ENCODE results near the gene CALHM1. TPM values are rescaled to one million over a fixed set of nuclear protein-coding genes. Genes with fewer than 3 reads are reported as not detected.

CALHM1 gene
- total RNA-seq, 4 donors from 2014 or later = not detected

GRCh38 chr10:103502849-103503660 is 44.4 kb upstream of the CALHM1 start:
- Histone ChIP-seq H3K27ac (no peak overlapping the region), H3K27me3 (no peaks in the 10 kb centered on the region), H3K9me3 (no peaks in the 10 kb centered on the region), H3K4me3 (no peak overlapping the region), H3K4me1 (no peaks in the 10 kb centered on the region), H3K36me3 (no peaks in the 10 kb centered on the region)
- DNase-seq (no peak), ATAC-seq (no peak)
- in situ Hi-C loops (cut with MboI; ENCODE audit: low sequenced_read_pairs in 4 of 4) (no loop called here), intact Hi-C loops (cut with DNase I; ENCODE audit: low total_unique reads) (no loop called here)
- no peak for TF ChIP-seq POLR2A (IDR thresholded peaks at IDR 0.05)
- TF ChIP-seq, protein P1, sequence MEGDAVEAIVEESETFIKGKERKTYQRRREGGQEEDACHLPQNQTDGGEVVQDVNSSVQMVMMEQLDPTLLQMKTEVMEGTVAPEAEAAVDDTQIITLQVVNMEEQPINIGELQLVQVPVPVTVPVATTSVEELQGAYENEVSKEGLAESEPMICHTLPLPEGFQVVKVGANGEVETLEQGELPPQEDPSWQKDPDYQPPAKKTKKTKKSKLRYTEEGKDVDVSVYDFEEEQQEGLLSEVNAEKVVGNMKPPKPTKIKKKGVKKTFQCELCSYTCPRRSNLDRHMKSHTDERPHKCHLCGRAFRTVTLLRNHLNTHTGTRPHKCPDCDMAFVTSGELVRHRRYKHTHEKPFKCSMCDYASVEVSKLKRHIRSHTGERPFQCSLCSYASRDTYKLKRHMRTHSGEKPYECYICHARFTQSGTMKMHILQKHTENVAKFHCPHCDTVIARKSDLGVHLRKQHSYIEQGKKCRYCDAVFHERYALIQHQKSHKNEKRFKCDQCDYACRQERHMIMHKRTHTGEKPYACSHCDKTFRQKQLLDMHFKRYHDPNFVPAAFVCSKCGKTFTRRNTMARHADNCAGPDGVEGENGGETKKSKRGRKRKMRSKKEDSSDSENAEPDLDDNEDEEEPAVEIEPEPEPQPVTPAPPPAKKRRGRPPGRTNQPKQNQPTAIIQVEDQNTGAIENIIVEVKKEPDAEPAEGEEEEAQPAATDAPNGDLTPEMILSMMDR (IDR thresholded peaks at IDR 0.05 in 4 of 5, conservative IDR thresholded peaks at IDR 0.05 in 1 of 5) = no peak

DNA sequence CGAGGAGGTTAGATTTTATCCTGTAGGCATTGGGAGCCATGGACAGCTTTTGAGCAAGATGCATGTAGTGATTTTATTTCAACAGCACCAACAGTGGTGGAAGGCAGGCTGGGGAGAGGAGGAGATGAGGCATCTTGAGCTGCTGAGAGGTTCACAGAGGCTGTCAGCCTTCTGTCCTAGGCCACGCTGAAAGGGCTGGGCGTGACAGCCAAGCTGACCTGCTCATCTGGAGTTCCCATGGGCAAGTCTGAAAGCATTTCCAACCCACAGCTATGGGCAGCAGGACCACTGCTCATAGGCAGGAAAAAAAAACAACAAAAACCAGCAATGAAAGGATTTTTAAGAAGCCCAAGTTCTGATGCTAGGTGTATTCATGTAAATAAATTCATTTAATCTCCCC is 42.5 kb upstream of the CALHM1 start:
- Histone ChIP-seq H3K27ac (no peak overlapping the region), H3K9me3 (no peaks in the 10 kb centered on the region), H3K27me3 (no peaks in the 10 kb centered on the region), H3K4me1 (no peaks in the 10 kb centered on the region), H3K36me3 (no peaks in the 10 kb centered on the region), H3K4me3 (no peak overlapping the region)
- no peak for ATAC-seq
- TF ChIP-seq, protein P1 (IDR thresholded peaks at IDR 0.05 in 4 of 5, conservative IDR thresholded peaks at IDR 0.05 in 1 of 5) = no peak
- TF ChIP-seq POLR2A (IDR thresholded peaks at IDR 0.05) = no peak
- no peak for DNase-seq
- intact Hi-C loops (cut with DNase I; ENCODE audit: low total_unique reads) = no loop called here
- in situ Hi-C loops (cut with MboI; ENCODE audit: low sequenced_read_pairs in 4 of 4) = no loop called here

DNA sequence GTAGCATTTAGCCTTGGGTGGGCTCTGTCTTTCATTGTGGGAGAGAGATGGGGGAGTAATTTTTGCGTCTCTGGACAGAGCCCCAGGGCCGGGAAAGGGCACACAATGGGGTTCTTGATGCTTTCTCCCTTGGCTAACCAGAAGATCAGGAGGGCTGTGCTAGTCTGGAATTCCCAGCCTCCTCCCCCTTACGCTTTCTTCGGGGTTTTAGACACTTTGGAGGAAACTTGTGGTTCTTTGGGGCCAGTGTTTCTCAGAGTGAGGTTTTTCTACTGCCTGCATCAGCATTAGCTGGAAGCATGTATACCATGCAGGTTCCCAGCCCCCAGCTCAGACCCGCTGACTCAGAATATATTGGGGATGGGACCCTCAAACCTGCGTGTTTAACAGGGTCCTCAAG is 41.8 kb upstream of the CALHM1 start:
- ATAC-seq = no peak
- Histone ChIP-seq H3K4me3 (no peak overlapping the region), H3K27ac (no peak overlapping the region), H3K36me3 (no peaks in the 10 kb centered on the region), H3K9me3 (no peaks in the 10 kb centered on the region), H3K27me3 (peaks cover 0 to 2% (median 0%) of the 10 kb centered on the region in 3 donors), H3K4me1 (no peaks in the 10 kb centered on the region)
- in situ Hi-C loops (cut with MboI; ENCODE audit: low sequenced_read_pairs in 4 of 4) = no loop called here
- TF ChIP-seq POLR2A (IDR thresholded peaks at IDR 0.05) = no peak
- TF ChIP-seq, protein P1 (IDR thresholded peaks at IDR 0.05 in 4 of 5, conservative IDR thresholded peaks at IDR 0.05 in 1 of 5) = no peak
- intact Hi-C loops (cut with DNase I; ENCODE audit: low total_unique reads) = no loop called here
- DNase-seq = no peak

DNA sequence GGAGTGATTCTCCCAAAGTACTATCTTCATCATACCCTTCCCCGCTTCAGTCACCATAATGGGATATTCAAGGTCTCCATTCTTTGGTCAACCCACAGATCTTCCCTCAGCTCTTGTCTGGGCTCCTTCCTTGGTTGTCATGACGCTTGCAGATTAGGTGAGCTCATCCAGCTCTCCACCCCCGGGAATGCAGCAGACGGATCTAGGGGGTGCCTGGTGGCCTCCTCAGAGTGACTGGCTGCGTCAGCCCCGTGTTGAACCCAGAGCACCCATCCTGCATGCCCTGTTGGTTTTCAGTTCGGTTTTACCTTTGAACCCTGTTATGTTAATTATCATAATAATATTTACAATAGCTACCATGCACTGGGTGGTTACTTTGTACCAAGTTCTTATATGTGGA is 41.2 kb upstream of the CALHM1 start:
- in situ Hi-C loops (cut with MboI; ENCODE audit: low sequenced_read_pairs in 4 of 4) (no loop called here), intact Hi-C loops (cut with DNase I; ENCODE audit: low total_unique reads) (no loop called here)
- H3K27ac ChIP-seq = no peak overlapping the region
- H3K27me3 ChIP-seq = peaks cover 0 to 8% (median 4%) of the 10 kb centered on the region in 3 donors
- no peak for ATAC-seq
- TF ChIP-seq, protein P1 (IDR thresholded peaks at IDR 0.05 in 4 of 5, conservative IDR thresholded peaks at IDR 0.05 in 1 of 5) = no peak
- TF ChIP-seq POLR2A (IDR thresholded peaks at IDR 0.05) = no peak
- H3K4me1 ChIP-seq = no peaks in the 10 kb centered on the region
- no peak for DNase-seq
- no peak overlapping the region for H3K4me3 ChIP-seq
- H3K9me3 ChIP-seq = no peaks in the 10 kb centered on the region
- H3K36me3 ChIP-seq = no peaks in the 10 kb centered on the region

Measured in gastrocnemius medialis (tissue), 4 donors.